GM12875 (cell line): ENCODE measurements around the gene SAMD14.

Experiments
- H3K4me3 ChIP-seq: one replicate; pipeline ENCODE4 v1.5.1; 2011; ENCODE audit warnings: low read depth, low read length, control low read depth
- CTCF ChIP-seq: IDR thresholded peaks from 2 replicates; pipeline ENCODE4 v1.5.1; 2011; ENCODE audit warnings: low read depth, mild to moderate bottlenecking, control low read depth, inconsistent platforms, low read length, moderate library complexity, borderline replicate concordance; ENCODE audit not compliant: insufficient read depth

The SAMD14 gene

GRCh38 chr17:50087912-50088405, 42.0 kb downstream of the SAMD14 start:
- TF ChIP-seq CTCF: no peak
- no peak overlapping the region for H3K4me3 ChIP-seq

- TF ChIP-seq CTCF: peak; percentile 98
Measured at GRCh38 chr17:50087246-50087911, 42.6 kb downstream of the SAMD14 start.

DNA sequence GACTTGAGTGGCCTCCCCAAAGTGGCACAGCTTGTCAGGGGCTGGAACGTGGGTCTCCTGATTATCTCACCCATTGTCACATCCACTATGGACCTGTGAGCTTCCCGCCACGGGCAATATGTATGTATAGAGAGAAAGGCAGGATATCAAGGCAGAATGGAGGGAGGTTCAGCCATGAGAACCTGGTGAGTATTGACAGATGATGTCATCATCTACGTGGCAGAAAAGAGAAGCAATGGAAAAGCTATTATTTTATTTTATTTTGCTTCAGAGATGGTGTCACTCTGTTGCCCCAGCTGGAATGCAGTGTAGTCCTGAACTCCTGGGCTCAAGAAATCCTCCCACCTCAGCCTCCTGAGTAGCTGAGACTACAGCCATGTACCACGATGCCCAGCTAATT, 48.2 kb downstream of the SAMD14 start:
- TF ChIP-seq CTCF: no peak
- H3K4me3 ChIP-seq: no peak overlapping the region

More at GRCh38 chr17:50087246-50087911, 42.6 kb downstream of the SAMD14 start:
- H3K4me3 ChIP-seq: no peak overlapping the region

- TF ChIP-seq CTCF: no peak
- H3K4me3 ChIP-seq: no peak overlapping the region
Measured at GRCh38 chr17:50080827-50081226, 49.1 kb downstream of the SAMD14 start.

- no peak for TF ChIP-seq CTCF
- no peak overlapping the region for H3K4me3 ChIP-seq
Measured at GRCh38 chr17:50080096-50080480, 49.9 kb downstream of the SAMD14 start.

GRCh38 chr17:50079334-50080095, 50.4 kb downstream of the SAMD14 start:
- peak; percentile 98 for TF ChIP-seq CTCF
- no peak overlapping the region for H3K4me3 ChIP-seq

DNA sequence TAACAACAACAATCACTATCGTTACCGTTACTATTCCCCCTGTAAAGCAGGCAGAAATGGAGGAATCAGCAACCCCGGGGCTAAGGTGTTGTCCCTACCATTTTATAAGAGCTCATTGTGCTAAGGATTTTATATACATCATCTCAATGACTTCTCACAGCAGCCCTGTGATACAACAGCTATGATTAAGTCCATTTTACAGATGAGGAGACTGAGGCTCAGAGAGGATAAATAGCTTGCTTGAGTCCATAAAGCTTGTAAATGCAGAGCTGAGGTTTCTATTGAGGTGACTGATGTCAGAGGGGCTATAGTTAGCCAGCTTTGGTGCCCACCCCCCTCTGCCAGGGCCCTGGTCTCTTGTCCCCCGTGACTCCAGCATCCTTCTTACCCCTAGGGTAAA, 51.5 kb downstream of the SAMD14 start:
- no peak for TF ChIP-seq CTCF
- no peak overlapping the region for H3K4me3 ChIP-seq
